Calu3 (cell line): ENCODE data around the gene FDXR. TPM values are rescaled to one million over a fixed set of nuclear protein-coding genes. Genes with fewer than 3 reads are reported as not detected.
A peak's percentile ranks its signal among the peaks of the same experiment; 100 is the strongest.

Source experiments
- BruUV-seq: library from RNA; stranded (reverse); fragments of 400-500 nt; replicated peaks from 2 replicates; lab custom pipeline; 2021; lab: Mats Ljungman, UMichigan
- CTCF ChIA-PET: fragments of 300-600 bp; sonication (Branson Sonifier 250); formaldehyde crosslinking; loops from one replicate; lab custom pipeline; 2022; ENCODE audit warnings: antibody characterized with exemption; lab: Charles Lee
- DNase-seq: peaks from one replicate; pipeline ENCODE4 v3.0.0; 2022
- H3K27ac Mint-ChIP-seq: one replicate; pipeline ENCODE4 v1.8.0; 2022; ENCODE audit warnings: mixed read lengths; ENCODE audit not compliant: unreplicated experiment
- H3K27me3 Mint-ChIP-seq: one replicate; pipeline ENCODE4 v1.8.0; 2022; ENCODE audit warnings: mixed read lengths; ENCODE audit not compliant: unreplicated experiment
- H3K36me3 Mint-ChIP-seq: one replicate; pipeline ENCODE4 v1.8.0; 2022; ENCODE audit warnings: mild to moderate bottlenecking, moderate library complexity, mixed read lengths; ENCODE audit not compliant: insufficient read depth, unreplicated experiment
- H3K4me1 Mint-ChIP-seq: one replicate; pipeline ENCODE4 v1.8.0; 2022; ENCODE audit warnings: mild to moderate bottlenecking, low read depth, mixed read lengths; ENCODE audit not compliant: unreplicated experiment
- H3K4me3 Mint-ChIP-seq: one replicate; pipeline ENCODE4 v1.8.0; 2022; ENCODE audit warnings: mild to moderate bottlenecking, low read depth, moderate library complexity, mixed read lengths; ENCODE audit not compliant: unreplicated experiment
- H3K9me3 Mint-ChIP-seq: one replicate; pipeline ENCODE4 v1.8.0; 2022; ENCODE audit warnings: low read depth, mixed read lengths; ENCODE audit not compliant: unreplicated experiment
- intact Hi-C: fragments of 100-400 bp; cut with micrococcal nuclease; formaldehyde crosslinking; loops from one replicate; pipeline ENCODE4 v1.10.0; 2022; ENCODE audit not compliant: unreplicated experiment
- total RNA-seq: library from RNA; stranded (reverse); gene quantifications from 2 replicates; pipeline ENCODE4 v1.2.3, GENCODE V29; 2022
- TF ChIP-seq, protein P1 (sequence below): fragments of 200-600 bp; IDR thresholded peaks from one replicate; pipeline ENCODE4 v1.8.0; 2022; ENCODE audit warnings: antibody characterized with exemption; ENCODE audit not compliant: unreplicated experiment

FDXR gene
- total RNA-seq, 1 experiment from 2014 or later, result 8.4 TPM

- CTCF ChIA-PET, result interaction anchor here (0.8 kb wide), 1 partner anchor 241 kb away, joined by 5 read pairs; no protein-coding TSS in a partner anchor
- intact Hi-C loops, result loop anchor here (10.0 kb wide), 1 partner anchor 214 kb away; no protein-coding TSS in a partner anchor
- Mint-ChIP-seq H3K4me1 (peaks cover 19% of the 10 kb centered on the region), H3K4me3 (no peak overlapping the region), H3K27me3 (no peaks in the 10 kb centered on the region), H3K27ac (no peak overlapping the region), H3K36me3 (peaks cover 20% of the 10 kb centered on the region), H3K9me3 (peaks cover 4% of the 10 kb centered on the region)
- DNase-seq, result no peak
- TF ChIP-seq, protein P1, sequence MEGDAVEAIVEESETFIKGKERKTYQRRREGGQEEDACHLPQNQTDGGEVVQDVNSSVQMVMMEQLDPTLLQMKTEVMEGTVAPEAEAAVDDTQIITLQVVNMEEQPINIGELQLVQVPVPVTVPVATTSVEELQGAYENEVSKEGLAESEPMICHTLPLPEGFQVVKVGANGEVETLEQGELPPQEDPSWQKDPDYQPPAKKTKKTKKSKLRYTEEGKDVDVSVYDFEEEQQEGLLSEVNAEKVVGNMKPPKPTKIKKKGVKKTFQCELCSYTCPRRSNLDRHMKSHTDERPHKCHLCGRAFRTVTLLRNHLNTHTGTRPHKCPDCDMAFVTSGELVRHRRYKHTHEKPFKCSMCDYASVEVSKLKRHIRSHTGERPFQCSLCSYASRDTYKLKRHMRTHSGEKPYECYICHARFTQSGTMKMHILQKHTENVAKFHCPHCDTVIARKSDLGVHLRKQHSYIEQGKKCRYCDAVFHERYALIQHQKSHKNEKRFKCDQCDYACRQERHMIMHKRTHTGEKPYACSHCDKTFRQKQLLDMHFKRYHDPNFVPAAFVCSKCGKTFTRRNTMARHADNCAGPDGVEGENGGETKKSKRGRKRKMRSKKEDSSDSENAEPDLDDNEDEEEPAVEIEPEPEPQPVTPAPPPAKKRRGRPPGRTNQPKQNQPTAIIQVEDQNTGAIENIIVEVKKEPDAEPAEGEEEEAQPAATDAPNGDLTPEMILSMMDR, result no peak
- BruUV-seq, result no TSS peak
Measured at GRCh38 chr17:74868251-74868907, 4.4 kb downstream of the FDXR start.

- H3K4me3 Mint-ChIP-seq, result no peak overlapping the region
- TF ChIP-seq, protein P1, result no peak
- peaks cover 4% of the 10 kb centered on the region for H3K36me3 Mint-ChIP-seq
- CTCF ChIA-PET, result interaction anchor here (1.0 to 1.2 kb wide), 2 partner anchors 75 to 209 kb away, joined by 3 to 4 read pairs; no protein-coding TSS in a partner anchor
- DNase-seq, result no peak
- peaks cover 4% of the 10 kb centered on the region for H3K9me3 Mint-ChIP-seq
- no TSS peak for BruUV-seq
- H3K4me1 Mint-ChIP-seq, result peaks cover 7% of the 10 kb centered on the region
- no peak overlapping the region for H3K27ac Mint-ChIP-seq
- intact Hi-C loops, result loop anchor here (10.0 kb wide), 1 partner anchor 212 kb away; no protein-coding TSS in a partner anchor
- peaks cover 5% of the 10 kb centered on the region for H3K27me3 Mint-ChIP-seq
Measured at GRCh38 chr17:74866198-74866835, 6.5 kb downstream of the FDXR start.

GRCh38 chr17:74865504-74866197, 7.1 kb downstream of the FDXR start:
- Mint-ChIP-seq H3K4me3 (no peak overlapping the region), H3K27me3 (peaks cover 12% of the 10 kb centered on the region), H3K4me1 (peaks cover 7% of the 10 kb centered on the region), H3K9me3 (peaks cover 4% of the 10 kb centered on the region), H3K27ac (no peak overlapping the region), H3K36me3 (peaks cover 4% of the 10 kb centered on the region)
- CTCF ChIA-PET, result interaction anchor here (1.0 to 1.2 kb wide), 2 partner anchors 75 to 208 kb away, joined by 3 to 4 read pairs; no protein-coding TSS in a partner anchor
- DNase-seq, result peak; percentile 20
- BruUV-seq, result no TSS peak
- intact Hi-C loops, result loop anchor here (2.0 to 10.0 kb wide), 2 partner anchors 75 to 211 kb away; no protein-coding TSS in a partner anchor
- TF ChIP-seq, protein P1, result no peak

DNA sequence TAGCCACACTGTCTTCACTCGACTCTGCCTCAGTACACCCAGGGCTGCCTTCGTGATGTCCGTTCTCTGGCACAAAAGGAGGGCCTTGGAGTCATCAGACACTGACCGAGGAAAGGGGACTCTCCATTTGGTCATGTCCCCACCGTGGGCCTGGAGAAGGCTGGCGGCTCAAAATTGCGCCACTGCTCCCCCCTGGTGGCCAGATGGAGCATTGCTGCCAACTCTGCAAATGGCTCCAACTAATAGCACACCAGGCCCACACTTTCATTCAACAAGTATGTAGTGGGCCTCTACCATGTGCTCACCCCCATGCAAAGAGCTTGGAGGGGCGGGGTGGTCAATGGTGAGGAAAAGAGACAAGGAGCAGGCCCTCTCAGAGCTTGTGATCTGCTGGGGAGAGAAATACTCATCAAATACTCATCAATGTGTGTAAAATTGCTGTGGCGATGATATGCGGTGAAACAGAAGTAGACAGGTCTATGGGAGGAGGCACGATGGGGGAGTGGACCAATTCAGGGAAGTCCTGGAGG, 7.9 kb downstream of the FDXR start:
- Mint-ChIP-seq H3K4me3 (no peak overlapping the region), H3K27ac (no peak overlapping the region), H3K36me3 (peaks cover 4% of the 10 kb centered on the region), H3K27me3 (peaks cover 19% of the 10 kb centered on the region), H3K9me3 (peaks cover 4% of the 10 kb centered on the region), H3K4me1 (peaks cover 7% of the 10 kb centered on the region)
- intact Hi-C loops, result loop anchor here (2.0 to 10.0 kb wide), 2 partner anchors 74 to 210 kb away; no protein-coding TSS in a partner anchor
- CTCF ChIA-PET, result interaction anchor here (1.0 to 1.2 kb wide), 2 partner anchors 74 to 208 kb away, joined by 3 to 4 read pairs; no protein-coding TSS in a partner anchor
- no TSS peak for BruUV-seq
- DNase-seq, result peak; percentile 83
- TF ChIP-seq, protein P1, result peak; percentile 96
